ENCODE measurements around the gene EFCAB6. TPM values are rescaled to one million over a fixed set of nuclear protein-coding genes. Genes with fewer than 3 reads are reported as not detected.

Gene EFCAB6
- total RNA-seq, 6 donors from 2014 or later, result 2.4 to 94.3 (median 6.6) TPM

DNA sequence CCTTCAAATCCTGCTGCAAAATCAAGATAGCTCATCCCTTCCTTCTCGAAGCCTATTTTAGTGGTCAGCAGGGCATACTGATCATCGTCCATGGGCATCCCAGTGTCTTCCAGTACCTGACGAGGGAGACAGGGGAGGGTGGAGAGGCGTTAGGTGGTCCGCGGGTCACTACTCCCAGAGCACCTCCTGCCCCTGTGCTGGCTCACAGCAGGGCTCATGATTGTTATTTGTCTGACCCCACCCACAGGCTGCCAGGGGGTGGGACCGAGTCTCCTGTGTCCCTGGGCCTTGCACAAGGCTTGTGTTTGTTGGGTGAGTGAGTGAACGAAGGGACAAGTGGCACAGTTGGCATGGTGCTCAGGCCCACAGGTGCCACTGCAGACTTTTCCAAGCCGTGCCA is 177.0 kb downstream of the EFCAB6 start:
- no peak overlapping the region for H3K27ac ChIP-seq
- TF ChIP-seq, protein P1, sequence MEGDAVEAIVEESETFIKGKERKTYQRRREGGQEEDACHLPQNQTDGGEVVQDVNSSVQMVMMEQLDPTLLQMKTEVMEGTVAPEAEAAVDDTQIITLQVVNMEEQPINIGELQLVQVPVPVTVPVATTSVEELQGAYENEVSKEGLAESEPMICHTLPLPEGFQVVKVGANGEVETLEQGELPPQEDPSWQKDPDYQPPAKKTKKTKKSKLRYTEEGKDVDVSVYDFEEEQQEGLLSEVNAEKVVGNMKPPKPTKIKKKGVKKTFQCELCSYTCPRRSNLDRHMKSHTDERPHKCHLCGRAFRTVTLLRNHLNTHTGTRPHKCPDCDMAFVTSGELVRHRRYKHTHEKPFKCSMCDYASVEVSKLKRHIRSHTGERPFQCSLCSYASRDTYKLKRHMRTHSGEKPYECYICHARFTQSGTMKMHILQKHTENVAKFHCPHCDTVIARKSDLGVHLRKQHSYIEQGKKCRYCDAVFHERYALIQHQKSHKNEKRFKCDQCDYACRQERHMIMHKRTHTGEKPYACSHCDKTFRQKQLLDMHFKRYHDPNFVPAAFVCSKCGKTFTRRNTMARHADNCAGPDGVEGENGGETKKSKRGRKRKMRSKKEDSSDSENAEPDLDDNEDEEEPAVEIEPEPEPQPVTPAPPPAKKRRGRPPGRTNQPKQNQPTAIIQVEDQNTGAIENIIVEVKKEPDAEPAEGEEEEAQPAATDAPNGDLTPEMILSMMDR (IDR thresholded peaks at IDR 0.05), result no peak
- TF ChIP-seq POLR2AphosphoS5 (IDR thresholded peaks at IDR 0.05) (no peak), POLR2A (IDR thresholded peaks at IDR 0.05) (no peak), EP300 (IDR thresholded peaks at IDR 0.05) (no peak)
- H3K4me3 ChIP-seq, result no peak overlapping the region
- WGBS, 2 donors, result 72 to 83% methylated on average over 9 of the region's 9 CpGs
- no peaks in the 10 kb centered on the region for H3K36me3 ChIP-seq
- no peak for DNase-seq
- H3K9me3 ChIP-seq, result peaks cover 0 to 14% (median 0%) of the 10 kb centered on the region in 4 donors
- no peaks in the 10 kb centered on the region for H3K27me3 ChIP-seq
- H3K4me1 ChIP-seq, result no peaks in the 10 kb centered on the region
- no peak for ATAC-seq (ENCODE audit: low FRiP score in 2 of 2)

DNA sequence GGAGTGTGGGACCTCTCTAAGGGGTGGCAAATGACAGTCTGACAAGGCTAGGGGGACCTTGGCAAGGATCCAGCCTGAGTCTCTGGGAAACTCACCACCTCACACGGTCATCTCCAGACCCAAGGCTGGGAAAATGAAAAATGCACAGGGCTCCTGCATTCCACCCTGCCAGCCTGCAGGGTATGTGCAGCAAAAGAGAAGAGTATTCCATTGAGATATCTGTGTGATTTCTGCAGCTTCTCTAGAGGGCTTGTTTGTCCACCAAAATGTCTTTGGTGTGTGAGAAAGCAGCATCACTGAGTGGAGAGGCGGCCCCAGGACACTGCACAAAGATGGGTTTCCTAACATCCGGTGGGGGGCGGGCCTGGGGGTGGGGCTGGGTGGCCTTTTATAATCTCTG is 177.8 kb downstream of the EFCAB6 start:
- no peak overlapping the region for H3K27ac ChIP-seq
- H3K4me3 ChIP-seq, result no peak overlapping the region
- no peaks in the 10 kb centered on the region for H3K4me1 ChIP-seq
- DNase-seq, result no peak
- no peak for ATAC-seq (ENCODE audit: low FRiP score in 2 of 2)
- H3K36me3 ChIP-seq, result no peaks in the 10 kb centered on the region
- H3K27me3 ChIP-seq, result no peaks in the 10 kb centered on the region
- TF ChIP-seq EP300 (IDR thresholded peaks at IDR 0.05), result no peak
- no peak for TF ChIP-seq POLR2AphosphoS5 (IDR thresholded peaks at IDR 0.05)
- TF ChIP-seq, protein P1 (IDR thresholded peaks at IDR 0.05), result no peak
- WGBS, 2 donors, result 55 to 64% methylated on average over 3 to 4 of the region's 4 CpGs
- H3K9me3 ChIP-seq, result peaks cover 0 to 8% (median 0%) of the 10 kb centered on the region in 4 donors

DNA sequence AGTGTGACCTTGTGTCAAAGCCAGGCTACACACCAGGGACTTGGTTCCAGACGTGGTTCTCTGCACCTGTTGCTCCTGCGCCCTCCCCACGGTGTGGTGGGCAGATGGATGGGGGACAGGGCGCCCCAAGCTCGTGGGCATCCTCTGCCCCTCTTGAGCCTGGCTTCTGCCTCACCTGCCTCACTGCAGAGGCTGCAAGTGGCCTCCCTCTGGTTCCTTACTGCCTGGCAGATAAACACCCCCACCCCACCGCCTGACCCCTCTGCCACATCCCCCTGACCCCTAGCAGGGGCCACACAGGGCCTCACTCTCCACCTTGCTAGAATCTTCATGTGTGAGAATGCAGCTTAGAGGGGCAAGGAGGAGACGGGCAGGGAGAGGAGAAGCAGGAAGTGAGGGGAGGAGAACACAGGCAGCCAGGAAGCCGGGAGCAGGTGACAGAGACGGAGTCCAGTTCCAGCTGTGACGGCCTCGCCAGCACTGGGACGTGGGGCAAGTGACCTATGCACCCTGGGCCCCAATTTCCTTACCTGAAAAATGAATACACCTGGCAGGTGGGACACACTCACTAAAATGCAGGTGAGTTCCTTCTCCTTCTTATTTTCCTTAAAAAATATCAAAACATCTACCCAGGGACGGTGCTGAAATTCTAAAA is 178.3 kb downstream of the EFCAB6 start:
- no peak for ATAC-seq (ENCODE audit: low FRiP score in 2 of 2)
- H3K9me3 ChIP-seq, result peaks cover 0 to 2% (median 0%) of the 10 kb centered on the region in 4 donors
- WGBS, 2 donors, result 48 to 77% methylated on average over 8 to 13 of the region's 13 CpGs
- DNase-seq, result no peak
- no peaks in the 10 kb centered on the region for H3K36me3 ChIP-seq
- no peak overlapping the region for H3K4me3 ChIP-seq
- no peaks in the 10 kb centered on the region for H3K4me1 ChIP-seq
- H3K27ac ChIP-seq, result no peak overlapping the region
- H3K27me3 ChIP-seq, result no peaks in the 10 kb centered on the region
- TF ChIP-seq EP300 (IDR thresholded peaks at IDR 0.05) (no peak), POLR2AphosphoS5 (IDR thresholded peaks at IDR 0.05) (no peak), POLR2A (IDR thresholded peaks at IDR 0.05) (no peak)
- TF ChIP-seq, protein P1 (IDR thresholded peaks at IDR 0.05), result no peak

DNA sequence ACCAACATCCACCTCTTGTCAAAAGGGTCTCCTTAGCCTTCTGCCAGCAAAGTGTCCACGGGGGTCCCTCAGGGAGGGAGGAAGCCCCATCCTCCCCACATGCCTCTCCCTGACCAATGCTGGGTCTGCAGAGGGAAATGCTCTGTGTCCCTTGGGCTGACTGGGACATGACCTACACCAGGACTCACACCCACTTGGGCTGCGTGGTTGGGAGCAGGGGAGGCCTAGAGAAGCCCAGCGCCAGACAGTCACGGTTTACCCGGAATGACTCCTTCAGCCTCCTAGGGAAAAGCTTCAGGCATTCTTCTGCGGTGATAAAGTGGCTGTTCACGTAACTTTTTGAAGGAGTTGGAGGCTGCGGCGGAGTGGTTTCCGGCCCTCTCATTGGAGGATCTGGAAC is 180.3 kb downstream of the EFCAB6 start:
- no peak for DNase-seq
- 93 to 95% methylated on average over 9 to 10 of the region's 10 CpGs for WGBS, 2 donors
- no peaks in the 10 kb centered on the region for H3K27me3 ChIP-seq
- no peaks in the 10 kb centered on the region for H3K9me3 ChIP-seq
- no peak overlapping the region for H3K4me3 ChIP-seq
- H3K4me1 ChIP-seq, result no peaks in the 10 kb centered on the region
- TF ChIP-seq EP300 (IDR thresholded peaks at IDR 0.05) (no peak), POLR2AphosphoS5 (IDR thresholded peaks at IDR 0.05) (no peak), POLR2A (IDR thresholded peaks at IDR 0.05) (no peak)
- TF ChIP-seq, protein P1 (IDR thresholded peaks at IDR 0.05), result no peak
- no peaks in the 10 kb centered on the region for H3K36me3 ChIP-seq
- no peak for ATAC-seq (ENCODE audit: low FRiP score in 2 of 2)
- H3K27ac ChIP-seq, result no peak overlapping the region

DNA sequence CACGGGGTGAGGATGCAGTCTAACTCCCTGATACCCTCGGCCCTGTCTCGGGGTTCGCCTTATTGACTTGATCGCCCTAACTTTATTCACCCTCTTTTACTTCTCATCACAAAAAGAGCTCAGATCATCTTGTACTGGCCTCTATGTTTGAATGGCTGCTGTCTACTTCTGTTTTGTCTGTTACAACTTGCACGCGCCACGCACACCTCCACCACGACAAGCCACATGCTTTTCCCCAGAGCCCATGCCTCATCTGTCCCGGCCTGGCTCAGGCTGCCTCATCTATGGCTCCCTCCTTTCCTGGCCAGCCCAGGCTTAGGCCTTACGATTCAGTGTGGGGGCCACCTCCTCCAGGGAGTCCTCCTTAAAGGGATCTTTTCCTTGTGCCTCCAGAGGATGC is 180.9 kb downstream of the EFCAB6 start:
- TF ChIP-seq, protein P1 (IDR thresholded peaks at IDR 0.05), result no peak
- TF ChIP-seq POLR2A (IDR thresholded peaks at IDR 0.05) (no peak), EP300 (IDR thresholded peaks at IDR 0.05) (no peak), POLR2AphosphoS5 (IDR thresholded peaks at IDR 0.05) (no peak)
- H3K36me3 ChIP-seq, result no peaks in the 10 kb centered on the region
- WGBS, 2 donors, result 92 to 95% methylated on average over 11 of the region's 11 CpGs

More for the DNA sequence above, 180.9 kb downstream of the EFCAB6 start:
- H3K27ac ChIP-seq, result no peak overlapping the region
- ATAC-seq (ENCODE audit: low FRiP score in 2 of 2) (no peak), DNase-seq (no peak)
- no peaks in the 10 kb centered on the region for H3K4me1 ChIP-seq
- no peaks in the 10 kb centered on the region for H3K9me3 ChIP-seq
- H3K27me3 ChIP-seq, result no peaks in the 10 kb centered on the region
- H3K4me3 ChIP-seq, result no peak overlapping the region
